GM12864 (cell line): ENCODE measurements around the gene PALLD.
A peak's percentile ranks its signal among the peaks of the same experiment; 100 is the strongest.

Experiments
- DNase-seq: peaks from one replicate; pipeline ENCODE4 v3.0.0-alpha.2; 2011; ENCODE audit warnings: low read depth
- H3K4me3 ChIP-seq: 2 replicates; pipeline ENCODE4 v1.5.1; 2011; ENCODE audit warnings: mild to moderate bottlenecking, low read depth, low read length, control low read depth
- TF ChIP-seq, protein P1 (sequence below): IDR thresholded peaks from 2 replicates; pipeline ENCODE4 v1.5.1; 2011; ENCODE audit warnings: low read depth, mild to moderate bottlenecking, moderate library complexity, low read length, control low read depth, inconsistent platforms; ENCODE audit errors: missing control alignments

The PALLD gene

DNA sequence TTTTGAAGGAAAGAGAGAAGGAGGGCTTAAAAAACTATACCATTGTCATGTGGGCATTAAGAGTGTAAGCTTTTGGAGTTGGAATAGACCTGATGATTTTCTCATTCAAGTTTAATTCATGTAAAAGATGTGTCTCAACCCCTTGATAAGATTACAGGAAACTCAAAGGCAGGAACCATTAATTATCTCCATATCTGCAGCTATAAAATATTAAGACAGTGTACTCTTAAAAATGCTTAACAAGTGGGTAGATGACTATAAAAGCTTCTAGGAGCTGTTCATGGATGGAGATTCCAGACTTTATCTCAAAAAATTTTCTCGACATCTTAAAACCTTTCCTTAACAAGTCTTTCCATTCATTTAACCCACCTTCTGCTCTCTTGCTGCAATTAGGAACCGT lies 208.3 kb downstream of the PALLD start:
- TF ChIP-seq, protein P1, sequence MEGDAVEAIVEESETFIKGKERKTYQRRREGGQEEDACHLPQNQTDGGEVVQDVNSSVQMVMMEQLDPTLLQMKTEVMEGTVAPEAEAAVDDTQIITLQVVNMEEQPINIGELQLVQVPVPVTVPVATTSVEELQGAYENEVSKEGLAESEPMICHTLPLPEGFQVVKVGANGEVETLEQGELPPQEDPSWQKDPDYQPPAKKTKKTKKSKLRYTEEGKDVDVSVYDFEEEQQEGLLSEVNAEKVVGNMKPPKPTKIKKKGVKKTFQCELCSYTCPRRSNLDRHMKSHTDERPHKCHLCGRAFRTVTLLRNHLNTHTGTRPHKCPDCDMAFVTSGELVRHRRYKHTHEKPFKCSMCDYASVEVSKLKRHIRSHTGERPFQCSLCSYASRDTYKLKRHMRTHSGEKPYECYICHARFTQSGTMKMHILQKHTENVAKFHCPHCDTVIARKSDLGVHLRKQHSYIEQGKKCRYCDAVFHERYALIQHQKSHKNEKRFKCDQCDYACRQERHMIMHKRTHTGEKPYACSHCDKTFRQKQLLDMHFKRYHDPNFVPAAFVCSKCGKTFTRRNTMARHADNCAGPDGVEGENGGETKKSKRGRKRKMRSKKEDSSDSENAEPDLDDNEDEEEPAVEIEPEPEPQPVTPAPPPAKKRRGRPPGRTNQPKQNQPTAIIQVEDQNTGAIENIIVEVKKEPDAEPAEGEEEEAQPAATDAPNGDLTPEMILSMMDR = no peak
- H3K4me3 ChIP-seq = no peak overlapping the region
- no peak for DNase-seq

DNA sequence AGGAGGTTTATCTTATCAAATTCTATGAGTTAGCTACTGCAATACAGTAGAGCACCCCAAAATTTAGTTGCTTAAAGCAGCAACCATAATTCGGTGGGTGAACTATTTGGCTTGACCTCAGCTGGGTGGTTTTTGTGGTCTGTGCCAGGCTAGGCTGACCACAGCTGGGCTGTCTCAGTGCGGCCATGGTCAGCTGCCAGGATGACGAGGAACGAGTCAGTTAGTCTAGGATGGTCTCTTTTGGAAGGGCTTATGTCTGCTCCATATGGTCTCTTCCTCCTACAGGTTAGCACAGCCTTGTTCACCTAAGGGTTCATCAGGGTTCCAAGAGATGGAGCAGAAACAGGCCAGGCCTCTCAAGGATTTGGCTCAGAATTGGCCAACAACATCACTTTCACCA lies 210.4 kb downstream of the PALLD start:
- no peak for DNase-seq
- TF ChIP-seq, protein P1 = no peak
- no peak overlapping the region for H3K4me3 ChIP-seq

DNA sequence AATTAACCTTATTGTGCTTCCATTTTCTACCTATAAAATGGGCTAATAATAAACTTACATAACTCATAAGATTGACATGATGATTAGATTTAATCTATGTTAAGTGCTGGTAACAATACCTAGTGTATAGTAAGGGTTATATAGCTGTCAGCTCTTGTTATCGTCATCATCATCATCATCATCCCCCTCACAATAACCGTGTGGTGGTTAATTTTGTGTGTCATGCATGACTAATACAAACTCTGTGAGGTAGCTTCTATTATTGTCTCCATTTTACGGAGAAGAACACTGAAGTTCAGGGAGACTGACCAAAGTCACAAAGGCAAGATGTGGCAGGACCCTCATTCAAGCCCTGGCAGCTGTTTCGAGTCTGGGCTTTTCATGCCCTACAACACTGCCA lies 211.3 kb downstream of the PALLD start:
- DNase-seq = no peak
- TF ChIP-seq, protein P1 = no peak
- no peak overlapping the region for H3K4me3 ChIP-seq

DNA sequence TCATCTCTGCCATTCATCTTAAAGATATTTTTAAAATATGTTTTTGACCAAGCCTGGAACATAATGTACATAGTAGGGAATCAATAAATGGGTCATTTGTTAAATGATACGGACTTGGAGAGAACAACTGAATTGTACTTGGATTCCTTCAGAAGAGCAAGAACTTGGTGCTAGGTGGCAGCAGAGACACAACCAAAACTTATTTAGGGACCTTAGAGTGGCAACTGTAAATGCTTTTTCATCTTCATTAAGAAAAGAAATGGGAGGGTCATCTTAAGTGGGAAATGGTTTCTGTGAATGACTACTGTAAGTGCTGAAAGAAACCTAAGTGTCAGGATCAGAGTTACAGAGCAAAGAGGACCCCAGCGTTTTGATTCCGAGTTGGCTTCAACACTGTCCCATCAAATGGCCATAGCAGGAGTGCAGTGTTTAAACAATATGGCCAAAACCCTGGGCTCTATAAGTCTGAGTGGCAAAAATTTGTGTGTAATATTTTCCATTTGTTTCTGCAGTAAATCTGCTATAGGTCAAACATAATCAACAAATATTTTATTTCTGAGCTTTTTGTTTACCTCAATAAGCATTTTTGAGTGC lies 213.6 kb downstream of the PALLD start:
- no peak for DNase-seq
- TF ChIP-seq, protein P1 = peak; percentile 23
- no peak overlapping the region for H3K4me3 ChIP-seq

- no peak overlapping the region for H3K4me3 ChIP-seq
- DNase-seq = no peak
- TF ChIP-seq, protein P1 = no peak
These were observed 214.6 kb downstream of the PALLD start for GRCh38 chr4:168711197-168712140.

DNA sequence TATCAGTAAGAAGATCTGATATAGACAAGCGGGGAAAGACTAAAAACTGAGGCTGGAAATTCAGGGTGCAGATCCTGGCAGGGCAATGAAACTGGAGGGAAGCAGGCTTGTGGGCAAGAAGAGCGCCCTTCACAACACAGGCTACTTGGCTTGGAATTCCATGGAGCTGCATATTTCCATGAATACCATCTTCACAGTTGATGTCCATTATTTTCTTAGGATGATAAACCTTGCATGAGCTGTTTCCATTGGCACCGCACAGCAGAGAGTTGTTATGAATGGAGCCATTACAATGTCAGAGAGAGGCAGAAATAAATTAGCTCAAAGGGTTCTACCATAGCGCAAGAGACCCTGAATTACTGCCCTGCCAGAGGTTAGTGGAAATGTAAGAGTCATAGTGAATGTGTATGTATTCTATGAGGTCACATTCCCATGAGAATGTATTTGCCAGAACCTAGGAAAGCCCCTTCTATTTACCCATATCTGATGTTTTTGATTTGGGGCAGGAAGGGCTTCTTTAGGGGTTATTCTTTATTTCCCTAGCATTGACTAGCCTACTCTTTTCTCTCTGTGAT lies 215.6 kb downstream of the PALLD start:
- no peak for DNase-seq
- TF ChIP-seq, protein P1 = no peak

More for the DNA sequence above, 215.6 kb downstream of the PALLD start:
- H3K4me3 ChIP-seq = no peak overlapping the region
